Karpas-422 (cell line): ENCODE results near the gene PLEKHJ1. TPM values are rescaled to one million over a fixed set of nuclear protein-coding genes. Genes with fewer than 3 reads are reported as not detected.

Experiments used
- DNase-seq: peaks from one replicate; pipeline ENCODE4 v3.0.0-alpha.2; 2015
- H2AFZ ChIP-seq: fragments of 200-600 bp; sonication (generic); 2 replicates; pipeline ENCODE4 v1.6.1; 2014; ENCODE audit warnings: antibody characterized with exemption, low read length, mixed read lengths
- H3K27ac ChIP-seq: fragments of 200-600 bp; sonication (generic); 2 replicates; pipeline ENCODE4 v1.5.1; 2014; ENCODE audit warnings: mild to moderate bottlenecking, low read length, moderate library complexity
- H3K27me3 ChIP-seq: fragments of 200-600 bp; sonication (generic); 2 replicates; pipeline ENCODE4 v1.6.1; 2014; ENCODE audit warnings: low read length, mixed read lengths
- H3K36me3 ChIP-seq: fragments of 200-600 bp; sonication (generic); 2 replicates; pipeline ENCODE4 v1.6.1; 2014; ENCODE audit warnings: low read length, mixed read lengths; ENCODE audit not compliant: insufficient read depth
- H3K4me1 ChIP-seq: fragments of 200-600 bp; sonication (generic); 2 replicates; pipeline ENCODE4 v1.6.1; 2014; ENCODE audit warnings: mild to moderate bottlenecking, low read length, mixed read lengths
- H3K4me2 ChIP-seq: fragments of 200-600 bp; sonication (generic); 2 replicates; pipeline ENCODE4 v1.6.1; 2014; ENCODE audit warnings: low read length, low read depth, mild to moderate bottlenecking; ENCODE audit not compliant: poor library complexity, severe bottlenecking
- H3K4me3 ChIP-seq: fragments of 200-600 bp; sonication (generic); 2 replicates; pipeline ENCODE4 v1.5.1; 2014; ENCODE audit warnings: mild to moderate bottlenecking, antibody characterized with exemption, low read length, mixed read lengths
- H3K79me2 ChIP-seq: fragments of 200-600 bp; sonication (generic); 2 replicates; pipeline ENCODE4 v1.6.1; 2014; ENCODE audit warnings: mild to moderate bottlenecking, low read length, mixed read lengths
- H3K9ac ChIP-seq: fragments of 200-600 bp; sonication (generic); 2 replicates; pipeline ENCODE4 v1.6.0; 2014; ENCODE audit warnings: low read length
- H3K9me2 ChIP-seq: fragments of 200-600 bp; sonication (generic), shearing (Covaris generic); replicated peaks from 2 replicates; pipeline ENCODE4 v1.6.0; 2014; ENCODE audit warnings: mild to moderate bottlenecking, low read length, moderate library complexity; ENCODE audit not compliant: insufficient read depth
- H3K9me3 ChIP-seq: fragments of 300-700, 200-600 bp; sonication (generic); 2 replicates; pipeline ENCODE4 v1.6.1; 2014; ENCODE audit warnings: low read length, mixed read lengths
- H4K20me1 ChIP-seq: fragments of 200-600 bp; sonication (generic); 2 replicates; pipeline ENCODE4 v1.6.1; 2014; ENCODE audit warnings: mild to moderate bottlenecking, antibody characterized with exemption, low read length, low read depth; ENCODE audit not compliant: insufficient read depth
- total RNA-seq: library from RNA; depleted of rRNA; stranded (reverse); fragments of >200 nt; shearing (Covaris generic); gene quantifications from 2 replicates; pipeline ENCODE4 v1.2.3, GENCODE V29; 2014; ENCODE audit warnings: low replicate concordance

Gene PLEKHJ1
- total RNA-seq, 1 experiment from 2014 or later: 57.4 TPM

DNA sequence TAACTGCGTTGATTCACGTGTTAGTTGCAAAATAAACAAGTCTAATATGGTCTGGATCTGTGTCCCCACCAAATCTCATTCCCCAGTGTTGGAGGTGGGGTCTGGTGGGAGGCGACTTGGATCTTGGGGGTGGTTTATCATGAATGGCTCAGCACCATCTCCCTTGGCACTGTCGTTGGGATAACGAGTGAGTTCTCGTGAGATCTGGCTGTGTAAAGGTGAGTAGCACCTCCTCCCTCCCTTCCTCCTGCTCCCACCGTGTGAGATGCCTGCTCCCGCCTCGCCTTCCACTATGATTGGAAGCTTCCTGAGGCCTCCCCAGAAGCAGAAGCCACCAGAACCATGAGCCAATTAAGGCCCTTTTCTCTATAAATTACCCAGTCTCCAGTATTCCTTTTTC lies 41.0 kb upstream of the PLEKHJ1 start:
- Histone ChIP-seq H2AFZ (no peak overlapping the region), H3K27ac (no peak overlapping the region), H4K20me1 (peaks cover 30% of the 10 kb centered on the region), H3K4me3 (no peak overlapping the region), H3K4me2 (no peak overlapping the region), H3K4me1 (peaks cover 18% of the 10 kb centered on the region), H3K9ac (no peak overlapping the region), H3K36me3 (peaks cover 6% of the 10 kb centered on the region; the same call in 1 of the 2 replicates), H3K9me2 (no peaks in the 10 kb centered on the region), H3K79me2 (peaks cover 6% of the 10 kb centered on the region; the same call in 1 of the 2 replicates), H3K27me3 (no peaks in the 10 kb centered on the region), H3K9me3 (no peaks in the 10 kb centered on the region)
- no peak for DNase-seq

DNA sequence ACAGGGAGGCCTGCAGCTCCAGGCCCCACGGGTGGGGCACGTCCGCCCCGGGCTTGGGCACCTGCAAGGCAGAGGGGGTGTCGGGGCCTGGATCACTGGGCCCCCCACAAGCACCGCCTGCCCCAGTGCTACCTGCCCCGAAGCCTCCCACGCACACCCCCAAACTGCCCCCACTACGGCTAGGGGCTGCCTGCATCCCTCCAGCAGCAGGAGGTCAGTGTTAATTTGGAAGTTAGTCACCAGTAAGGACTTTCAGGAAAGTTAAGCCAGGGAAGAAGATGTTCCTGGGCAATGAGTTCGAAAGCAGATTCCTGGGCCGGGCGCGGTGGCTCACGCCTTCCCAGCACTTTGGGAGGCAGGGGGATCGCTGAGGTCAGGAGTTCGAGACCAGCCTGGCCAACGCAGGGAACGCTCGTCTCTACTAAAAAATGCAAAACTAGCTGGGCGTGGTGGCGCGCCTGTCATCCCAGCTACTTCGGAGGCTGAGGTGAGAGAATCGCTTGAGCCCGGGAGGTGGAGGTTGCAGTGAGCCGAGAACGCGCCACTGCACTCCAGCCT lies 40.4 kb upstream of the PLEKHJ1 start:
- H3K27me3 ChIP-seq: no peaks in the 10 kb centered on the region
- H3K4me3 ChIP-seq: no peak overlapping the region
- H4K20me1 ChIP-seq: peaks cover 35% of the 10 kb centered on the region
- H3K9me2 ChIP-seq: no peaks in the 10 kb centered on the region
- H3K4me1 ChIP-seq: peaks cover 24% of the 10 kb centered on the region
- no peak overlapping the region for H3K27ac ChIP-seq
- H3K9me3 ChIP-seq: no peaks in the 10 kb centered on the region
- peaks cover 10% of the 10 kb centered on the region; the same call in 1 of the 2 replicates for H3K36me3 ChIP-seq
- DNase-seq: no peak
- no peak overlapping the region for H3K4me2 ChIP-seq
- no peak overlapping the region for H3K9ac ChIP-seq
- H3K79me2 ChIP-seq: peaks cover 10% of the 10 kb centered on the region
- no peak overlapping the region for H2AFZ ChIP-seq

DNA sequence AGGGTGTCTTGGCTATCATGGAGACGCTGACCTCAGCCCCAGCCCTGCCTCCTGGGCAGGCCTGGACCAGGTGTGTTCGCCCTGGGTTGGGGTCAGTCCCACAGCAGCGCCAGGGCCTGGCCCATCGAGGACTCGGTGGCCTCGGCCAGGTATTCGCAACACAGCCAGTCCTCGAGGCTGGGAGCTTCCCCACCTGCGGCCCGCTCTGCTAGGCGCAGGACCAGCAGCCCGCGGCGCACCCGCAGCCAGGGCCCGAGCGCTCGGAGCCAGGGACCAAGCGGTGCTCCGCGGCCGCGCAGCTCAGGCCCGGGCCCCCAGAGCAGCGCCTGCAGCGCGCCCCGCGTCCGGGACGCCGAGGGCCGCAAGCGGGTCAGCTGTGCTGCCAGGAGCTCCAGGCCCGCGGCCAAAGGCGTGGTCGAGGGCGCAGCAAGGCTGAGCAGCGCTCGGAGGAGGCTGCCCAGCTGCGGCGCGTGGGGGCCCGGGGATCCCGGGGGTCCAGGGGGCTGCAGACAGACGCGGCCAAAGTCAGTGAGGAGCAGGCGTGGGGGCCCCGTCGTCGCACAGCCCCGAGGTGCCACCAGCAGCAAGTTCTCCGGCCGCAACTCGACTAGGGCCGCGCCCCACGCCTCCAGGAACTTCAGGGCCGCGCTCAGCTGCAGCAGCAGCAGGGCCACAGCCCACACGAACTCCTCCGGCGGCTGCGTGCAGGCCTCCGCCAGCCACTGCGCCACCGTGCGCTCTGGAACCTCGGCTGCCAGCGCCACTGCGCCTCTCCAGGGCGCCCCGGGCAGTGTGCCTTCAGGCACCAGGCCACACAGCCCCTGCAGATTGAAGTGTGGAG lies 39.7 kb upstream of the PLEKHJ1 start:
- Histone ChIP-seq H3K9me3 (no peaks in the 10 kb centered on the region), H3K9me2 (no peaks in the 10 kb centered on the region), H3K9ac (no peak overlapping the region), H3K27me3 (no peaks in the 10 kb centered on the region), H3K79me2 (peaks cover 17% of the 10 kb centered on the region), H3K36me3 (peaks cover 16% of the 10 kb centered on the region), H4K20me1 (peaks cover 41% of the 10 kb centered on the region), H3K4me2 (no peak overlapping the region), H2AFZ (no peak overlapping the region), H3K4me1 (peaks cover 30% of the 10 kb centered on the region), H3K4me3 (no peak overlapping the region), H3K27ac (no peak overlapping the region)
- no peak for DNase-seq

DNA sequence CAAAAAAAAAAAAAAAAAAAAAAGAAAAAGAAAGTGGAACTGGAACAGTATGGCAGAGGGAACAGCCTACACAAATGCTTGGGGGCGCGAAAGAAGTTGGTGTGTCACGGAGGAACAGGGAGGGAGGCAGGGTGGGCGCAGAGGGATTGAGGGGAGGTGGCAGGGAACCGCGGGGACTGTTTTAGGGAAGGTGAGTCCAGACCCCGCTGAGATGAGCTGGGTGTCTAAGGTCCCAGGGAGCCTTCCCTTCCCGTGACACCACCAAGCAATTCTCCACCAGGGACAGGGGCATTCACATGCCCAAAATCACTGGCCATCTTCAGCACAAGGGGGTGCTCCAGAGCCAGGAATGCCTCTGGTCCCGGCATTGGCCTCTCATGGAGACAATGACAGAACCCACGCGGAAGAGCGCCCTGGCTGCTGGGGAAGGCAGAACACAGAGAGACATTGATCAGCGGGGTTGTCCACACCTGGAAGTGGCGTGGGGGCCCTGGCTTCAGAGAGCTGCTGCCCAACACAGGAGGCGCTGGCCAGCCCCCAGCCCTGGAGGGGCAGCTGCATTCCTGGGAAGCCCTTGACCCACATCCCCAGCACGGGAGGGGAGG lies 38.9 kb upstream of the PLEKHJ1 start:
- Histone ChIP-seq H3K4me1 (peaks cover 30% of the 10 kb centered on the region), H3K9me3 (no peaks in the 10 kb centered on the region), H3K4me3 (no peak overlapping the region), H3K27ac (no peak overlapping the region), H3K4me2 (no peak overlapping the region), H4K20me1 (peaks cover 47% of the 10 kb centered on the region), H3K9me2 (no peaks in the 10 kb centered on the region), H3K36me3 (peaks cover 21% of the 10 kb centered on the region), H3K27me3 (no peaks in the 10 kb centered on the region), H2AFZ (no peak overlapping the region), H3K79me2 (peaks cover 23% of the 10 kb centered on the region), H3K9ac (no peak overlapping the region)
- DNase-seq: peak; percentile 69

DNA sequence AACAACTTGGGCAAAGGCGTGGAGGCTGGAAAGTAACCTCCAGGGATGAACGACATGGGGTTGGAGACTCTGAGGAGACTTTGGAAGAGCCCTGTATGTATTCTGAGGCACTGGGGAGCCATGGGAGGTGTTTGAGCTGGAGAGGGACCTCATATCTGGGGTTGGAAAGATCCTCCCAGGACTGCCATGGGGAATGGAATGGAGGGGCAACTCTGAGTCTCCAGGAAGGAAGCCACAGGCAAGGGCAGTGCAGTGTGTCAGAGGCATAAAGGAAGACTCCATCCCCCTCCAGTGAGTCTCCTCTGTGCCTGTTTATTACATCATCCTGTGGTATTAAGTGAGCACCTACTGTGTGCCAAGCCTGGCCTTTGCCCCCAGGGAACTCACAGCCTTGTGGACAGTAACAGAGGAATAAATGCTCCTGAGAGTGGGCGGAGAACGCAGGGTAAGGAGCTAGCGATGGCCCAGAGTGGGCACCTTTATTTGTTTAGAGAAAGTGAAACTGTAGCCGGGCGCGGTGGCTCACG lies 38.1 kb upstream of the PLEKHJ1 start:
- peaks cover 30% of the 10 kb centered on the region for H3K4me1 ChIP-seq
- peaks cover 53% of the 10 kb centered on the region for H4K20me1 ChIP-seq

DNA sequence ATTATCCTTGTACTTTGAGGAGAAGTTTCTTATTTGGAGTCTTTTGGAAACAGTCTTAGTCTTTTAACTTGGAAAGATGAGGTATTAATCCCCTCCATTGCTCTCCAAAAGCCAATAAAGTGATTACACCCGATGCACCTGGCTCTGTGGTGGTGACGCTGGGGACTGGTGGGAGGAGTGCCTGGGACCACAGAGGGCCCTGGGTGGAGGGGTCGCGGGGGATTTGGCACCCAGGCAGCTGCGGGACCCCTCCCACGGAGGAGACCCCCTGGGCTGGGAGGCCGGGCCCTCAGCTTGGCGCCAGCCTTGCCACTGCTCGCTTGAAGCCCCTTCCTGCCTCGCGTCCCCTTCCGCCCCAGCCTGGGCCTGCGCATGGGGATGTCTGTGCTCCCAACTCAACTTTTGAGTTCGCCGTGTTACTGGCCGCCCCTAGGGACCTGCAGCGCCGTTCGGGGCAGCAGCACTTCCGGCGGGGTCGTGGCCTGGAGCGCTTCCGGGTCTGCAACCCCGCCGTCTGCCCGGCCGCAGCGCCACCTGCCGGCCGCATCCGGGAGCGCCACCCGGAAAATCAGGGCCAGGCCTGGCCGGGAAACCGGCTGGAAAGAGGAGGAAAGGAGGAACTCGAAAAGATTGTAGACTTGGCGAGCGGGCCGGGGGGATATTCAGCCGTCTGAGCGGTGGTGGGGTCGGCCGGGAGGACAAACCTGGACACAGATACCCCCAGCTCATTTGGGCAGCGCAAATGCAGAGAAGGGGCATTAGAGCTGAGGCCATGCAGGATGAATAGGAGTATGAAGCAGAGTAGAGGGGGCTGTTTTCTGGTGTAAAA lies 37.4 kb upstream of the PLEKHJ1 start:
- H3K4me2 ChIP-seq: peak overlapping the region; percentile 74
- peak overlapping the region; percentile 100 for H3K4me3 ChIP-seq
- no peaks in the 10 kb centered on the region for H3K9me3 ChIP-seq
- no peaks in the 10 kb centered on the region for H3K9me2 ChIP-seq
- DNase-seq: peak; percentile 97
- no peaks in the 10 kb centered on the region for H3K27me3 ChIP-seq
- no peak overlapping the region for H2AFZ ChIP-seq
- peaks cover 30% of the 10 kb centered on the region for H3K79me2 ChIP-seq
- H4K20me1 ChIP-seq: peaks cover 49% of the 10 kb centered on the region
- H3K27ac ChIP-seq: peak overlapping the region; percentile 94
- peaks cover 24% of the 10 kb centered on the region for H3K36me3 ChIP-seq
- peaks cover 34% of the 10 kb centered on the region for H3K4me1 ChIP-seq
- H3K9ac ChIP-seq: peak overlapping the region; percentile 100

More for the DNA sequence above, 38.1 kb upstream of the PLEKHJ1 start:
- Histone ChIP-seq H3K9me2 (no peaks in the 10 kb centered on the region), H3K27me3 (no peaks in the 10 kb centered on the region), H3K4me3 (peak overlapping the region; percentile 100; the same call in 1 of the 2 replicates), H3K9ac (peak overlapping the region; percentile 22; the same call in 1 of the 2 replicates), H3K4me2 (peak overlapping the region; percentile 5), H3K36me3 (peaks cover 24% of the 10 kb centered on the region), H3K9me3 (no peaks in the 10 kb centered on the region), H2AFZ (no peak overlapping the region), H3K79me2 (peaks cover 30% of the 10 kb centered on the region), H3K27ac (no peak overlapping the region; the same call in 1 of the 2 replicates)
- peak; percentile 51 for DNase-seq

DNA sequence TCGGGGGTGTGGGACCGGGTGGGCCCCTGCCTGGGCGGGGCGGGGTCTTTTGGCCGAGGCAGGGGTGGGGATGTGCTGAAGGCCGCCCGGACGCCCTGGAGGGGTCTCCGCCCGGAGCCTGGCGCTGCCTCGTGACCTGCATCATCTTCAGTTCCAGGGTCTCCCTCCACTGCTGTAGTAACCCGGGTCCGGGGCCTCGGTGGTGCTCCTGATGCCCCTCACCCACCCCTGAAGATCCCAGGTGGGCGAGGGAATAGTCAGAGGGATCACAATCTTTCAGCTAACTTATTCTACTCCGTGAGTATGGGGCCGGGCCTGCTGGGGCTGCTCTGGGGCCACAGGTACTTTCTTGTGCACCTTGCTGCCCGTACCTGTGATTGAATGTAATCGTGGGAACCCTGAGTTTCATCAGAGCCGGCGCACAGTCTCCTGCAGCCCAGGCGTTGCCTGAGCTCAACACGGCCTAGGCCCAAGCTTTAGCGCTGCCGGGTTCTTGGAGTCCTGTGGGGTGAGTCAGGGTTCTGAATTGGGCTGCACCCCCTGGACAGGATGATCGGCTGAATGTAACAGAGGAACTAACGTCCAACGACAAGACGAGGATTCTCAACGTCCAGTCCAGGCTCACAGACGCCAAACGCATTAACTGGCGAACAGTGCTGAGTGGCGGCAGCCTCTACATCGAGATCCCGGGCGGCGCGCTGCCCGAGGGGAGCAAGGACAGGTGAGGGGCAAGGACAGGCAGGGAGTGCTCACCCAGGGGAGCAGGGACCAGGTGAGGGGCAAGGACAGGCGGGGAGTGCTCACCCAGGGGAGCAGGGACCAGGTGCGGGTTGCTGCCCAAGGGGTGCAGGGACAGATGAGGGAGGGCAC lies 35.3 kb upstream of the PLEKHJ1 start:
- no peaks in the 10 kb centered on the region for H3K27me3 ChIP-seq
- no peaks in the 10 kb centered on the region for H3K9me3 ChIP-seq
- H2AFZ ChIP-seq: no peak overlapping the region
- peak overlapping the region; percentile 74 for H3K4me2 ChIP-seq
- peaks cover 30% of the 10 kb centered on the region for H3K79me2 ChIP-seq
- peaks cover 24% of the 10 kb centered on the region for H3K36me3 ChIP-seq
- peak; percentile 46 for DNase-seq
- H3K9ac ChIP-seq: peak overlapping the region; percentile 100
- peaks cover 46% of the 10 kb centered on the region for H4K20me1 ChIP-seq
- peak overlapping the region; percentile 100 for H3K4me3 ChIP-seq
- peak overlapping the region; percentile 94 for H3K27ac ChIP-seq
- peaks cover 43% of the 10 kb centered on the region for H3K4me1 ChIP-seq
- no peaks in the 10 kb centered on the region for H3K9me2 ChIP-seq
